HG03432 (cell line): Measurements from ENCODE around the gene FPGS.

Experiments
- ATAC-seq: cut with Tn5 transposase; IDR thresholded peaks from one replicate; pipeline ENCODE4 v1.9.1; 2021; ENCODE audit warnings: mild to moderate bottlenecking, moderate library complexity; ENCODE audit not compliant: unreplicated experiment

The FPGS gene

GRCh38 chr9:127786773-127787104 is 15.9 kb upstream of the FPGS start:
- no peak for ATAC-seq

GRCh38 chr9:127788337-127789011 is 14.2 kb upstream of the FPGS start:
- no peak for ATAC-seq

GRCh38 chr9:127789179-127789578 is 13.5 kb upstream of the FPGS start:
- ATAC-seq: no peak

- no peak for ATAC-seq
Observed at GRCh38 chr9:127790094-127790855, 12.4 kb upstream of the FPGS start.

GRCh38 chr9:127791085-127791484 is 11.6 kb upstream of the FPGS start:
- ATAC-seq: no peak

- no peak for ATAC-seq
Observed at GRCh38 chr9:127792417-127793031, 10.2 kb upstream of the FPGS start.

GRCh38 chr9:127793093-127793708 is 9.5 kb upstream of the FPGS start:
- no peak for ATAC-seq

- ATAC-seq: no peak
Observed at GRCh38 chr9:127794001-127794791, 8.5 kb upstream of the FPGS start.

GRCh38 chr9:127796225-127796813 is 6.4 kb upstream of the FPGS start:
- ATAC-seq: no peak

GRCh38 chr9:127796852-127797370 is 5.8 kb upstream of the FPGS start:
- no peak for ATAC-seq

GRCh38 chr9:127801955-127802575 is 617 bp upstream of the FPGS start:
- no peak for ATAC-seq

- no peak for ATAC-seq
Observed at GRCh38 chr9:127803507-127804352, 1.0 kb downstream of the FPGS start.

- ATAC-seq: no peak
Observed at GRCh38 chr9:127805620-127806019, 2.9 kb downstream of the FPGS start.

- ATAC-seq: no peak
Observed at GRCh38 chr9:127806871-127807270, 4.2 kb downstream of the FPGS start.

- ATAC-seq: no peak
Observed at GRCh38 chr9:127808347-127809001, 5.8 kb downstream of the FPGS start.

- ATAC-seq: no peak
Observed at GRCh38 chr9:127809002-127809539, 6.4 kb downstream of the FPGS start.

- no peak for ATAC-seq
Observed at GRCh38 chr9:127809540-127810377, 7.1 kb downstream of the FPGS start.
